SK-N-SH treated with all-trans-retinoic acid at 6 μM for 48 hours (cell line): ENCODE measurements around the gene PHF3.

Experiments
- ATAC-seq: fragments of 200-7000 bp; cut with Tn5 transposase; 3 replicates; pipeline ENCODE4 v1.9.1; 2020; ENCODE audit warnings: mild to moderate bottlenecking, moderate library complexity
- ARNTL ChIP-seq: fragments of 450-650 bp; formaldehyde crosslinking; IDR thresholded peaks from 2 replicates; pipeline ENCODE4 v1.5.0; 2020; ENCODE audit warnings: low read depth, mild to moderate bottlenecking, moderate library complexity, borderline replicate concordance
- BACH2 ChIP-seq: fragments of 250-450 bp; sonication (Bioruptor Pico); IDR thresholded peaks from 2 replicates; pipeline ENCODE4 v1.9.0; 2021; ENCODE audit warnings: mild to moderate bottlenecking, borderline replicate concordance
- ESRRG ChIP-seq: fragments of 250-450 bp; sonication (Bioruptor Pico); IDR thresholded peaks from 2 replicates; pipeline ENCODE4 v1.6.1; 2021; ENCODE audit warnings: mild to moderate bottlenecking
- GLIS3 ChIP-seq: fragments of 250-450 bp; sonication (Bioruptor Pico); IDR thresholded peaks from 2 replicates; pipeline ENCODE4 v1.5.0; 2020; ENCODE audit warnings: mild to moderate bottlenecking, moderate library complexity
- ISL1 ChIP-seq: fragments of 250-450 bp; sonication (Bioruptor Pico); IDR thresholded peaks from 2 replicates; pipeline ENCODE4 v2.1.2; 2022; ENCODE audit warnings: mild to moderate bottlenecking, moderate library complexity
- OSR1 ChIP-seq: fragments of 250-450 bp; sonication (Bioruptor Pico); IDR thresholded peaks from 2 replicates; pipeline ENCODE4 v1.8.0; 2022; ENCODE audit warnings: moderate library complexity, mild to moderate bottlenecking, inconsistent platforms
- PPARA ChIP-seq: fragments of 250-450 bp; sonication (Bioruptor Pico); IDR thresholded peaks from 2 replicates; pipeline ENCODE4 v1.5.0; 2020; ENCODE audit warnings: mild to moderate bottlenecking, borderline replicate concordance
- RARB ChIP-seq: fragments of 250-450 bp; sonication (Bioruptor Pico); IDR thresholded peaks from 2 replicates; pipeline ENCODE4 v1.8.0; 2021; ENCODE audit warnings: mild to moderate bottlenecking, moderate library complexity
- SNAI2 ChIP-seq: fragments of 250-450 bp; sonication (Bioruptor Pico); IDR thresholded peaks from 2 replicates; pipeline ENCODE4 v1.5.0; 2020; ENCODE audit warnings: mild to moderate bottlenecking, moderate library complexity
- TCF4 ChIP-seq: fragments of 250-450 bp; sonication (Bioruptor Pico); IDR thresholded peaks from 2 replicates; pipeline ENCODE4 v1.8.0; 2021; ENCODE audit warnings: mild to moderate bottlenecking, moderate library complexity, borderline replicate concordance
- ZC3H10 ChIP-seq: fragments of 250-450 bp; sonication (Bioruptor Pico); IDR thresholded peaks from 2 replicates; pipeline ENCODE4 v1.5.1; 2021; ENCODE audit warnings: mild to moderate bottlenecking, moderate library complexity
- ZFP3 ChIP-seq: fragments of 250-450 bp; sonication (Bioruptor Pico); IDR thresholded peaks from 2 replicates; pipeline ENCODE4 v1.5.0; 2020; ENCODE audit warnings: mild to moderate bottlenecking, moderate library complexity
- ZFP30 ChIP-seq: fragments of 450-650 bp; formaldehyde crosslinking; IDR thresholded peaks from 2 replicates; pipeline ENCODE4 v1.5.0; 2022; ENCODE audit warnings: mild to moderate bottlenecking, moderate library complexity
- ZNF565 ChIP-seq: fragments of 450-650 bp; formaldehyde crosslinking; conservative IDR thresholded peaks from 2 replicates; pipeline ENCODE4 v1.5.0; 2020; ENCODE audit warnings: low read depth, mild to moderate bottlenecking, moderate library complexity
- ZNF70 ChIP-seq: fragments of 450-650 bp; formaldehyde crosslinking; IDR thresholded peaks from 2 replicates; pipeline ENCODE4 v1.5.0; 2020; ENCODE audit warnings: mild to moderate bottlenecking, moderate library complexity
- ZNF8 ChIP-seq: fragments of 450-650 bp; formaldehyde crosslinking; IDR thresholded peaks from 2 replicates; pipeline ENCODE4 v1.5.0; 2020; ENCODE audit warnings: mild to moderate bottlenecking, moderate library complexity
- TF ChIP-seq, protein P1 (sequence below): fragments of 250-450 bp; sonication (Bioruptor Pico); IDR thresholded peaks from 2 replicates; pipeline ENCODE4 v1.5.1; 2020; ENCODE audit warnings: low read depth, mild to moderate bottlenecking, moderate library complexity
- TF ChIP-seq, protein P2 (sequence below): fragments of 250-450 bp; sonication (Bioruptor Pico); IDR thresholded peaks from 2 replicates; pipeline ENCODE4 v1.8.0; 2020; ENCODE audit warnings: mild to moderate bottlenecking, moderate library complexity, borderline replicate concordance
- TF ChIP-seq, protein P3 (sequence below): fragments of 250-450 bp; sonication (Bioruptor Pico); IDR thresholded peaks from 2 replicates; pipeline ENCODE4 v1.5.0; 2020; ENCODE audit warnings: mild to moderate bottlenecking, moderate library complexity
- TF ChIP-seq, protein P4 (sequence below): fragments of 250-450 bp; sonication (Bioruptor Pico); IDR thresholded peaks from 2 replicates; pipeline ENCODE4 v1.8.0; 2021; ENCODE audit warnings: low read depth, mild to moderate bottlenecking, moderate library complexity, borderline replicate concordance

PHF3 gene

DNA sequence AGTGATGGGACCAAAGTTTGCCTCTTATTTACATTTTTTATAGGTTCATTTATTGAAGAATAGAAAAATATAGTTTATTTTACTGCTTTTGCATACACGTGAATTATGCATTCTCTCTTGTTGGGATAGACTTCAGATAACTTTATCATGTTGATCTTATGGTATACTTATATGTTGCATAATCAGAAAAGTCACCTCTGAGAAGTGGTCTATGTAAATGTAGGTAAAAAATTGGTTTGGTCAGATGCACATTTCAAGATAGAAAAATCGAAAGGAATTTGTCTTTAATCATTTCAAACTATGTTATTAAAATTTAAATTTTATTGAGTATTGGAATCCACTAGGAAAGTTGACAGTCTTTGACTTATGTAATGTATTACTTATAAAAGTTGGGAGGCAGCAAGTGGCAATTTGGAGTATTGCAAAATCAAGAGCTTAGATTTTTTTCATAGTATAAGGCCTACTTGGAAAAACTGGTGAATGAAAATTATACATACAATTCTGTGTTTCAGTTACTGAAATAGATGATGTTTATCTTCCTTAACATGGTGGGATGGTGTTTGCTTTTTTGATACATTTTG is 2.4 kb downstream of the PHF3 start:
- no peak for ATAC-seq
- TF ChIP-seq ARNTL (no peak), ZNF565 (CRISPR knock-in tag) (no peak), OSR1 (CRISPR knock-in tag) (no peak), BACH2 (no peak), ISL1 (CRISPR knock-in tag) (no peak), ZFP30 (no peak), PPARA (CRISPR knock-in tag) (no peak), ZNF70 (CRISPR knock-in tag) (no peak), RARB (CRISPR knock-in tag) (no peak), TCF4 (CRISPR knock-in tag) (no peak), ZC3H10 (CRISPR knock-in tag) (no peak)
- TF ChIP-seq, protein P1, sequence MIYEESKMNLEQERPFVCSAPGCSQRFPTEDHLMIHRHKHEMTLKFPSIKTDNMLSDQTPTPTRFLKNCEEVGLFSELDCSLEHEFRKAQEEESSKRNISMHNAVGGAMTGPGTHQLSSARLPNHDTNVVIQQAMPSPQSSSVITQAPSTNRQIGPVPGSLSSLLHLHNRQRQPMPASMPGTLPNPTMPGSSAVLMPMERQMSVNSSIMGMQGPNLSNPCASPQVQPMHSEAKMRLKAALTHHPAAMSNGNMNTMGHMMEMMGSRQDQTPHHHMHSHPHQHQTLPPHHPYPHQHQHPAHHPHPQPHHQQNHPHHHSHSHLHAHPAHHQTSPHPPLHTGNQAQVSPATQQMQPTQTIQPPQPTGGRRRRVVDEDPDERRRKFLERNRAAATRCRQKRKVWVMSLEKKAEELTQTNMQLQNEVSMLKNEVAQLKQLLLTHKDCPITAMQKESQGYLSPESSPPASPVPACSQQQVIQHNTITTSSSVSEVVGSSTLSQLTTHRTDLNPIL, result no peak
- TF ChIP-seq, protein P2, sequence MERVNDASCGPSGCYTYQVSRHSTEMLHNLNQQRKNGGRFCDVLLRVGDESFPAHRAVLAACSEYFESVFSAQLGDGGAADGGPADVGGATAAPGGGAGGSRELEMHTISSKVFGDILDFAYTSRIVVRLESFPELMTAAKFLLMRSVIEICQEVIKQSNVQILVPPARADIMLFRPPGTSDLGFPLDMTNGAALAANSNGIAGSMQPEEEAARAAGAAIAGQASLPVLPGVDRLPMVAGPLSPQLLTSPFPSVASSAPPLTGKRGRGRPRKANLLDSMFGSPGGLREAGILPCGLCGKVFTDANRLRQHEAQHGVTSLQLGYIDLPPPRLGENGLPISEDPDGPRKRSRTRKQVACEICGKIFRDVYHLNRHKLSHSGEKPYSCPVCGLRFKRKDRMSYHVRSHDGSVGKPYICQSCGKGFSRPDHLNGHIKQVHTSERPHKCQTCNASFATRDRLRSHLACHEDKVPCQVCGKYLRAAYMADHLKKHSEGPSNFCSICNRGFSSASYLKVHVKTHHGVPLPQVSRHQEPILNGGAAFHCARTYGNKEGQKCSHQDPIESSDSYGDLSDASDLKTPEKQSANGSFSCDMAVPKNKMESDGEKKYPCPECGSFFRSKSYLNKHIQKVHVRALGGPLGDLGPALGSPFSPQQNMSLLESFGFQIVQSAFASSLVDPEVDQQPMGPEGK (CRISPR knock-in tag), result no peak
- TF ChIP-seq, protein P3, sequence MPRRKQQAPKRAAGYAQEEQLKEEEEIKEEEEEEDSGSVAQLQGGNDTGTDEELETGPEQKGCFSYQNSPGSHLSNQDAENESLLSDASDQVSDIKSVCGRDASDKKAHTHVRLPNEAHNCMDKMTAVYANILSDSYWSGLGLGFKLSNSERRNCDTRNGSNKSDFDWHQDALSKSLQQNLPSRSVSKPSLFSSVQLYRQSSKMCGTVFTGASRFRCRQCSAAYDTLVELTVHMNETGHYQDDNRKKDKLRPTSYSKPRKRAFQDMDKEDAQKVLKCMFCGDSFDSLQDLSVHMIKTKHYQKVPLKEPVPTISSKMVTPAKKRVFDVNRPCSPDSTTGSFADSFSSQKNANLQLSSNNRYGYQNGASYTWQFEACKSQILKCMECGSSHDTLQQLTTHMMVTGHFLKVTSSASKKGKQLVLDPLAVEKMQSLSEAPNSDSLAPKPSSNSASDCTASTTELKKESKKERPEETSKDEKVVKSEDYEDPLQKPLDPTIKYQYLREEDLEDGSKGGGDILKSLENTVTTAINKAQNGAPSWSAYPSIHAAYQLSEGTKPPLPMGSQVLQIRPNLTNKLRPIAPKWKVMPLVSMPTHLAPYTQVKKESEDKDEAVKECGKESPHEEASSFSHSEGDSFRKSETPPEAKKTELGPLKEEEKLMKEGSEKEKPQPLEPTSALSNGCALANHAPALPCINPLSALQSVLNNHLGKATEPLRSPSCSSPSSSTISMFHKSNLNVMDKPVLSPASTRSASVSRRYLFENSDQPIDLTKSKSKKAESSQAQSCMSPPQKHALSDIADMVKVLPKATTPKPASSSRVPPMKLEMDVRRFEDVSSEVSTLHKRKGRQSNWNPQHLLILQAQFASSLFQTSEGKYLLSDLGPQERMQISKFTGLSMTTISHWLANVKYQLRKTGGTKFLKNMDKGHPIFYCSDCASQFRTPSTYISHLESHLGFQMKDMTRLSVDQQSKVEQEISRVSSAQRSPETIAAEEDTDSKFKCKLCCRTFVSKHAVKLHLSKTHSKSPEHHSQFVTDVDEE, result no peak

DNA sequence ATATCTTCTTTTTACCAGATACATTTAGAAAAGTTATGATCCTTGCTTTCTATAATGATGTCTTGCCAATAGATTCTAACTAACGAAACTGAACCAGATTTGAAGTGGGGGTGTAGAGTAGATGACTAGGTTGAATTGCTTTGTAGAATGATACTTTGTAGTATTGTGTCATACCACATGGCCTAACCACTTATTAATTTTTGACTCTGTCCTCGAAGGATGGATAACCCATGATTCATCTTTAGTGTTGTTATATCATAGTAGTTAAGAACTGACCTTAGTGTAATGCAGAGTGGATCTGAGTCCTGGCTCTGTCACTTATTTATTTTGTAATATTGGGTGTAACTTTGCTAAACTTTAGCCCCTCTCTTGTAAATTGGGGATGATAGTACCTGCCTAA is 4.5 kb downstream of the PHF3 start:
- no peak for ATAC-seq
- TF ChIP-seq ZNF8, result no peak
- no peak for TF ChIP-seq ESRRG (CRISPR knock-in tag)
- no peak for TF ChIP-seq SNAI2 (CRISPR knock-in tag)
- no peak for TF ChIP-seq GLIS3 (CRISPR knock-in tag)
- TF ChIP-seq, protein P4, sequence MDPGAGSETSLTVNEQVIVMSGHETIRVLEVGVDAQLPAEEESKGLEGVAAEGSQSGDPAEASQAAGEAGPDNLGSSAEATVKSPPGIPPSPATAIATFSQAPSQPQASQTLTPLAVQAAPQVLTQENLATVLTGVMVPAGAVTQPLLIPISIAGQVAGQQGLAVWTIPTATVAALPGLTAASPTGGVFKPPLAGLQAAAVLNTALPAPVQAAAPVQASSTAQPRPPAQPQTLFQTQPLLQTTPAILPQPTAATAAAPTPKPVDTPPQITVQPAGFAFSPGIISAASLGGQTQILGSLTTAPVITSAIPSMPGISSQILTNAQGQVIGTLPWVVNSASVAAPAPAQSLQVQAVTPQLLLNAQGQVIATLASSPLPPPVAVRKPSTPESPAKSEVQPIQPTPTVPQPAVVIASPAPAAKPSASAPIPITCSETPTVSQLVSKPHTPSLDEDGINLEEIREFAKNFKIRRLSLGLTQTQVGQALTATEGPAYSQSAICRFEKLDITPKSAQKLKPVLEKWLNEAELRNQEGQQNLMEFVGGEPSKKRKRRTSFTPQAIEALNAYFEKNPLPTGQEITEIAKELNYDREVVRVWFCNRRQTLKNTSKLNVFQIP, result no peak
- TF ChIP-seq ARNTL, result no peak
- TF ChIP-seq RARB (CRISPR knock-in tag), result no peak
- TF ChIP-seq, protein P2 (CRISPR knock-in tag), result no peak

DNA sequence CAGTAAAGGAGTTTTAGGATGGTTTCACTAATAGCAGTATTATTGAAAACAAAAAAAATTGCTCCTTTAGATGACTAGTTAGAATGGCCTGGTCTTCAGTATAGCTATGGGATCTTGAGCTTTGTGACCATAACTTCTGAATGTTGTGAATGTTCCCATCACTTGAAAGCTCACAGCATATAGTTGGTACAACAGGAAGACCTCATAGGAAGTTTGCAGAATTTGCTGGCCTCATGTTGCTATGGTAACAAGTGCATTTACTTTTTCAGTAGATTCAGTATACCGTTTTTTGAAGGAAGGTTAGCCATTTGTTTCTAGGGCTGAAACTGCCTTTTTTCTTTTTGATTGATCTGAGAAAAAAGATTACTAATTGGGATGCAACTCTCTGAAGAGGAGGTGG is 8.3 kb downstream of the PHF3 start:
- ATAC-seq, result no peak
- no peak for TF ChIP-seq ZFP3
- TF ChIP-seq, protein P3, result no peak
